HEK293 (cell line): ENCODE data around the gene PLAAT5.
"Not testable (repeated sequence)": the region's sequence is repeated elsewhere in the genome, so short reads cannot be mapped to it uniquely, and the experiment has no call there.

Experiments
- TCF7L2 ChIP-seq: IDR thresholded peaks from 2 replicates; pipeline ENCODE4 v1.6.1; 2011; ENCODE audit warnings: low read depth, mild to moderate bottlenecking, inconsistent platforms, low read length, moderate library complexity, borderline replicate concordance
- ZNF114 ChIP-seq: fragments of 450-650 bp; formaldehyde crosslinking; IDR thresholded peaks from 2 replicates; pipeline ENCODE4 v1.5.0; 2017; ENCODE audit warnings: missing biosample characterization, missing genetic modification characterization
- TF ChIP-seq, protein P1 (sequence below): fragments of 450-650 bp; formaldehyde crosslinking; IDR thresholded peaks from 2 replicates; pipeline ENCODE4 v1.5.1; 2016; ENCODE audit warnings: missing biosample characterization, missing genetic modification characterization, low read depth
- TF ChIP-seq, protein P2 (sequence below): fragments of 450-650 bp; formaldehyde crosslinking; IDR thresholded peaks from 2 replicates; pipeline ENCODE4 v1.5.1; 2016; ENCODE audit warnings: missing biosample characterization, missing genetic modification characterization

- TF ChIP-seq ZNF114, TCF7L2: not testable (repeated sequence)
- TF ChIP-seq, protein P1, sequence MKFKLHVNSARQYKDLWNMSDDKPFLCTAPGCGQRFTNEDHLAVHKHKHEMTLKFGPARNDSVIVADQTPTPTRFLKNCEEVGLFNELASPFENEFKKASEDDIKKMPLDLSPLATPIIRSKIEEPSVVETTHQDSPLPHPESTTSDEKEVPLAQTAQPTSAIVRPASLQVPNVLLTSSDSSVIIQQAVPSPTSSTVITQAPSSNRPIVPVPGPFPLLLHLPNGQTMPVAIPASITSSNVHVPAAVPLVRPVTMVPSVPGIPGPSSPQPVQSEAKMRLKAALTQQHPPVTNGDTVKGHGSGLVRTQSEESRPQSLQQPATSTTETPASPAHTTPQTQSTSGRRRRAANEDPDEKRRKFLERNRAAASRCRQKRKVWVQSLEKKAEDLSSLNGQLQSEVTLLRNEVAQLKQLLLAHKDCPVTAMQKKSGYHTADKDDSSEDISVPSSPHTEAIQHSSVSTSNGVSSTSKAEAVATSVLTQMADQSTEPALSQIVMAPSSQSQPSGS (tag by site-specific recombination): not testable (repeated sequence)
- TF ChIP-seq, protein P2, sequence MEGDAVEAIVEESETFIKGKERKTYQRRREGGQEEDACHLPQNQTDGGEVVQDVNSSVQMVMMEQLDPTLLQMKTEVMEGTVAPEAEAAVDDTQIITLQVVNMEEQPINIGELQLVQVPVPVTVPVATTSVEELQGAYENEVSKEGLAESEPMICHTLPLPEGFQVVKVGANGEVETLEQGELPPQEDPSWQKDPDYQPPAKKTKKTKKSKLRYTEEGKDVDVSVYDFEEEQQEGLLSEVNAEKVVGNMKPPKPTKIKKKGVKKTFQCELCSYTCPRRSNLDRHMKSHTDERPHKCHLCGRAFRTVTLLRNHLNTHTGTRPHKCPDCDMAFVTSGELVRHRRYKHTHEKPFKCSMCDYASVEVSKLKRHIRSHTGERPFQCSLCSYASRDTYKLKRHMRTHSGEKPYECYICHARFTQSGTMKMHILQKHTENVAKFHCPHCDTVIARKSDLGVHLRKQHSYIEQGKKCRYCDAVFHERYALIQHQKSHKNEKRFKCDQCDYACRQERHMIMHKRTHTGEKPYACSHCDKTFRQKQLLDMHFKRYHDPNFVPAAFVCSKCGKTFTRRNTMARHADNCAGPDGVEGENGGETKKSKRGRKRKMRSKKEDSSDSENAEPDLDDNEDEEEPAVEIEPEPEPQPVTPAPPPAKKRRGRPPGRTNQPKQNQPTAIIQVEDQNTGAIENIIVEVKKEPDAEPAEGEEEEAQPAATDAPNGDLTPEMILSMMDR (tag by site-specific recombination): not testable (repeated sequence)
Measured at GRCh38 chr11:63435351-63435750, 55.6 kb downstream of the PLAAT5 start.
